Stimulated activated CD8-positive, alpha-beta memory T cell treated with anti-CD3 and anti-CD28 coated beads, Interleukin-2, amount 100 ng/mL, for 1 hour (primary cell): ENCODE data around the gene SCN1B.

Experiments
- DNase-seq, 2 donors: peaks; one replicate each; pipeline ENCODE4 v3.0.0-alpha.2; 2020; ENCODE audit warnings: low read depth in 2 of 2

Gene SCN1B

DNA sequence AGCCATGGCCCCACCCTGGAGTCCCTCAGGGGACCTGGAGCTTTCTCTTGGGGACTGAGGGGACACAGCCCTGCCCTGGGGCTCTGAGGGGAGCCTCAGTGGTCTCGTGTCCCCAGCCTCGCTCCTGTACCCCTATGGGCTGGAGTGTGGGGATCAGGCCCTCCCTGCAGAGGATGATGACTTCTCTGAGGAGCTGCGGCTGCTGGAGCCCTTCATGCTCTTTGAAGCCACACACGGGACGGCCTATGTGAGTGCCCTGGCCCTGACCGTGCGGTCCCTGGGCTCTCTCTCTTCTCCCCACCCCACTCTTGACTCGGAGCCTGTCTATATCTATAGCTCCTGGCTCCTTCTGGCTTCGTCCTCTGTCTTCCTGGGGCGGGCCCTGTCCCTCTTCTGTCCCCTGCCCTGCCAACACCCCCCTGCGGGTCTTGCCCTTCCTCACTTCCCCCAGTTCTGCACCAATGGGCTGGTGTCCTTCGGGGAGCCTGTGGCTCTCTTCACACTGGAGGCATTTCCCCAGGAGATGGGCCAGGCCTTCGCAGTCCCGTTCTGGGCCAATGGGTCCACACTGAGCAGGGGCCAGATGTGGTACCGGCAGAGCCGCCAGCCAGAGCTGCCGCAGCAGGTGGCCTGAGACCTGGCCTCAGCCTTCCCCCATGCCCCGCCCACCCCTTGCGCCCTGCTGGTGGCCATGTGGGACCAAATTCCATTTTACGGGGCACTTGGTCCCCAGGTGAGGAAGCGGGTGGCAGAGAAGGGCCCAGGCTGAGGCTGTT is 44.3 kb downstream of the SCN1B start:
- no peak for DNase-seq

DNA sequence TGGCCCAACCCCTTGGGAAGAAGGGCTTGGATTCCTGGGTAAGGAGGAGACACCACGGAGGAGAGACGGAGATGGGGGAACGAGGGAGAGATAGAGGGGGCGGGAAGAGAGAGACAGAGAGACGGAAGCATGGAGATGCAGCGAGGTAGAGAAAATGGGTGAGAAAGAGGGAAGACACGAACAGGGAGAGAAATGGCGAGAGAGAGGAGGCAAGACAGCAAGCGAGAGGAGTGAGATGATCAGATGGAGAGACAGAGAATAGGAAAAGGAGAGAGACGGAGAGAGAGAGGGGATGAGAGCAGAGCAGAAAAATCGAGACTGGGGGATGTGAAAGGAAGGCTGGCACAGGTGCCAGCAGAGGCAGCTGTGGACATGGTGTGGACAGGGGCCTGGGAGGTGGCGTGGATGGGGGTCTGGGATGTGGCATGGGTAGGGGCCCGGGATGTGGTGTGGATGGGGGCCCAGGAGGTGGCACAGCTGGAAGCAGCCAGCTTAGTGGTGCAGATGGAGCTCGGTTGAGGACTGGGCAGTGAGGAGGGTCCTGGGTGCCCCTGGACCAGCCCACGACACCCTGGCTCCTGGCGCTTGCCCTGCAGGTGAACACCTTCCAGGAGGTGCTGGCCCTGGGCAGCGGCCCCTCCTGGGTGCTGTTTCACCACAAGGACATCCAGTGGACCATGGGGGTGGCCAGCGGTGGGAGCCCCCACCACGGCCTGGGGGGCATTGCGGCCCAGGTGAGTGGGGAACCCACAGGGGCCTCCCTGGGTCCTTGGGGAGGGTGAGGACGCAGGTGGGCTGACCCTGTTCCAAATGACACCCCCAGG is 45.1 kb downstream of the SCN1B start:
- no peak for DNase-seq

DNA sequence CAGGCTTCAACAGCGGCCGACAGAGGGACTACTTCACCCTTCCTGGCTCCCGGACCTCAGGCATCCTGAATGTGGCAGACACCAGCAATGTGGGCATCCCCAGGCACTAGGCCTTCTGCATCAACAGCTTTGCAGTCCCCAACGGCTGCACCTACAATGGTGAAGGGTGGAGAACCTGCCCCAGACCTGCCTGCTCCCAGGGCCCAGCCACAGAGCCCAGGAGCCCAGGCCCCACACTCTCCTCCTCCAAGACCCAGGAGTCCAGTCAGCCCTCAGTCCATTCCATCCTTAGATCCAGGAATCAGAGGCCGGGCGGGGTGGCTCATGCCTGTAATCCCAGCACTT is 45.7 kb downstream of the SCN1B start:
- no peak for DNase-seq

DNA sequence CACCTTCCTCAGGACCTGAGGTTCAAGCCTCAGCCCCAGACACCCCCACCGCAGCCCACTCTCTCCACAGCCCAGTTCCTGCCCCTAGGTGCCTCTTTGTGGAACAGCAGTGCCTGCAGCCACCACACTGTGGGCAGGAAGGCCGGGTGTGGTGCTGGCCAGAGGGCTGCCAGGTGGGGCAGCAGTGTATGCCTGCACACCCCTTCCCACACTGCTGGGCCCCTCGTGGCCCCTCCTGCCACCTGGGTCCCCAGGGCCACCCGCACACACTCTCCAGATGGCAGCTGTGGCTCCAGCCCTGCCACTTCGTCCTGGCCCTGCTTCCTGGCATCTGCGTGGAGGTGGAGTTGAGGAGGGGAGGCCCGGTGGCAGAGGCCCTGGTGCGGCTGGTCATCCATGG is 46.4 kb downstream of the SCN1B start:
- no peak for DNase-seq

DNA sequence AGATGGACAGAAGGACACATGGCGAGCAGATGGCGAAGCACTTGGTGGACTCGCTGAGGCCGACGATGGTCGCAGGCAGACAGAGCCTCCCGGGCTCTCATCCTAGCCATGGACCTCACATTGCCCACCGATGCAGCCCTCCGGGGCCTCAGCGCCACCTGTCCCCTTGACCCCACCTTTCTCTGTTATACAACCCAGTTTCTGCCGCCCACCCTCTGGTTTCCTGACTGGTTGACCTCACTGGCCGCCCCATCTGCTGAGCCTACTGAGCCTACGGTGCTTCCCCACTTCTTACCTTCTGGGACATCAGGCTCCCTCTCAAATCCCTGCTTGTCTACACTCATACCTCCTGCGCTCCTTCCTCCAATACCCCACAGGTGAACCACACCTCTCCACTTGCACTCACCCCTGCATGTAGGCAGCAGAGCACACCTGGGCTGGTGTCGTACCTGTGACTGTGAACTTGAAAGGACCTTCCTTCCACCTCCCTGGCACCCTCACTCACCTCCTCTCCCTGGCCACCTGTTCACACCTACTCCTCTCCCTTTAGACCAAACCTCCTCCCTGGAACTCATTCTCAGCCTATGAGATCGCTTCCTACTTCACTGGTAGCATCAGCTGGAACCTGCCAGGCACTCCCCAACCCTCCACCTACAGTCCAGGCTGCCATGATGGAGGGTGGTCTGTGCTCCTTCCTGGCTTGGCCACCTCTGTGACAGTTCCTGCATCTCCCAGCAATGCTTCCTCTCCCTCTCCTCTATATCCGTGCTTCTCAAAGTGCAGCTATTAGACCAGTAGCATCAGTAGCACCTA is 47.3 kb downstream of the SCN1B start:
- no peak for DNase-seq

DNA sequence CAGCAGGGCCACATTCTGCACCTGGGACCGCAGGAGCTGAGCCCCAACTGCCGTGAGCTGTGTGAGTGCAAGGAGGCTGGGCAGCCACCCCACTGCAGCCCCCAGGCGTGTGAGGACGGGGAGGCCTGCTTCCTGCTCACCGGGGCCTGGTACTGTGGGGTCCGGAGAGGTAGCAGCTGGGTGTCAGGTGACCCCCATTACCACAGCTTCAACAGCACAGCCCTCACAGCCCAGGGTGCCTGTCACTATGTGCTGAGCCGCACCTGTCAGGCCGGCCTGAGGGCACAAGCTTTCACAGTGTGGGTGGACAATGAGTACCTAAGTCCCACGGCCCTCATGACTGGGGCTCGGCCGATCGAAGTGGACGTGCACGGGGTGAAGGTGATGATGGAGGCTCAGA is 49.6 kb downstream of the SCN1B start:
- no peak for DNase-seq

DNA sequence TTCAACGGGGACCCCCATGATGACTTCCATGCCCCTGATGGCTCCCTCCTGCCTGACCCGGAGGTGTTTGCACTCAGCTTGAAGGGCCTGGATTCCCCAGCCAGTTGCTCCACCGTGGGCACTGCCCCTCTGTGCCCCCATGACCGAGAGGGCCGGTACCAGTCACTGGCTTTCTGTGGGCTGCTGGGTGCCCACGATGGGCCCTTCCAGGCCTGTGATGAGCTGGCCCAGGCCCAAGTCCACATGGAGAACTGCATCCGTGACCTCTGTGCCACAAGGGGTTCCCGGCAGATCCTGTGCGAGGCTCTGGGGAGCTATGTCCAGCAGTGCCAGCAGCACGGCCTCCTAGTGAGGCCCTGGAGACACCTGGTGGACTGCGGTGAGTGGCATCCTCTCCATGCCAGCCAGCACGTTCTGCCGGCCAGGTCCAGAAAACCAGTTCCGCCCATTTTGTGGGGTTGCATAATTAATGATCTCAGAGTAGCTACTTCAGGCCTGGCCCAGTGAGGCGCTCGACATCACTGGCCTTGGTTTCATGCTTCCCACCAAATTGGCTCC is 50.4 kb downstream of the SCN1B start:
- no peak for DNase-seq

DNA sequence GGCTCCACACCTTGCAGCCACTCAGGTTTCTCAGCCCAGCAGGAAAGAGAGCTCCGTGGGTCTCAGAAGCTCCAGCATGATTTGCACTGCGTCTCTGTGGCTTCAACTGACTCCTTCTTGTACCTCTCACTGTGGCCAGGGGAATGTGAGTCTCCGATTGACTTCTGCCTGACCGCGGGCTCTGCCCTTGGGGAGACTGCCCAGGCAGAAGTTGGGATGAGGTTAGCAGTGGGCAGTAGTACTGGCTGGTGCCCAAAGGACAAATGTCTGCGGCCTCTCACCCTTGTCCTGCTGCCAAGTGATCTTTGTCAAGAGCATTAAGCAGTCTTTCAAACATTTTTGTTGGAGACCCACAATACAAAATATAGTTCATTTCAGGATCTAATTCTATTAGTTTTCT is 50.9 kb downstream of the SCN1B start:
- no peak for DNase-seq

DNA sequence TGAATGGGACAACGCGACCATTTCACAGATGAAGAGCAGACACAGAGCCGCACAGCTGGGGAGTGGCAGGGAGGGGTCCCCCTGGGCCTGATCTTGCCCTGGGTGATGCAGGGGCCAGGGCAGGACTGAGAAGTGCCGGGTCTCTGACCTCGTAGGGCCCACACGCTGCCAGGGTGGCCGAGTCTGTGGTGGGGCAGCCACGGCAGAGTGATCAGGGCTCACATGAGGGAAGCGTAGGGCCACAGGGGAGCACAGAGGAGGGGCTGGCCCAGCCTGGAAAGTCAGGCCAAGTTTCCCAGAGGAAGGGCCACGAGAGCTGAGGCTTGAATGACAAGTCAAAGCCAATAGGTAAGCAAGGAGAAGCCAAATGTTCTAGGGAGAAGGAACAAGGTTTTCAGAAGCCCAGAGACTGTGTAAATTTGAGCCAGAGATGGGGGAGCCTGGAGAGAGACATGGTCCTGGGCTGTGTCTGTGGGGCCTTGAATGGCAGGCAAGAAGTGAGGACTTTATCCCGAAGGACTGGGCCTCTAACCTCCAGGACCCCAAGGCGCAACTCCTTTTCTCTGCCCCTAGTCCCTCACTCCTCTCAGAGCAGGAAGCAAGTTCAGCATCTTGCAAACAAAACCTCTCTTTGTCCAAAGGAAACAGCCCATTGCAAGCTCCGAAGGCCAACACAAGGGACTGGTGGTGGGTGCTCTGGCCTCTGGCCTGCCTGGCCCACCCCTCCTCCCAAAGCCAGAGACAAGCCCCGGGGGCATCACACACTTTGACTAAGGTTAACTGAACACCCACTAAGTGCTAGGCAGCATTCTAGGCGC is 53.6 kb downstream of the SCN1B start:
- no peak for DNase-seq

DNA sequence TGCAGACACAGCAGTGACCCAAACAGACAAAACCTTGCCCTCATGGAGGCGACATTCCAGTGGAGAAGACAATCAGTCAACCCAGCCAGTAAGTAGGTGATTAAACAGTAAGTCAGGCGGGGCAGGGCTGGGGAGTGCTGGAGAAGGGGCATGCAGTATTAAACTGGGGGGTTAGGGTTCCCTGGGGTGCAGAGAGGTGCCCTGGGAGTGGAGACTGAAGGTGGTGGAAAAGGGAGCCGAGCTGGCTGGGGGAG is 54.2 kb downstream of the SCN1B start:
- DNase-seq: no peak

DNA sequence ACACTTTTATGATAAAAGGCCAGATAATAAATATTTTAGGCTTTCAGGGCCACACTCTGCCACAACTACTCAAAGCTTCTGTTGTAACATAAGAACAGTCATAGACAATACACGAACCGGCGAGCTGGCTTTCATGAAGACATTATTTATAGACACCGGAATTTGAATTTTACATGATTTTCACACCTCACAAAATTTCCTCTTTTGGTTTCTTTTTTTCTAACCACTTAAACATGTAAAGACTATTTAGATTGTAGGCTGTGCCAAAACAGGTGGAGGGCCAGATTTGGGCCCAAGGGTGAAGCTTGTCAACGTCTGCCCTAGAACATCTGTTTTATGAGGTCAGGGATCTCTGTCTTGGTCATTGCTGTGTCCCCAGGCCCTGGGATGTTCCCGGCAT is 55.7 kb downstream of the SCN1B start:
- no peak for DNase-seq

DNA sequence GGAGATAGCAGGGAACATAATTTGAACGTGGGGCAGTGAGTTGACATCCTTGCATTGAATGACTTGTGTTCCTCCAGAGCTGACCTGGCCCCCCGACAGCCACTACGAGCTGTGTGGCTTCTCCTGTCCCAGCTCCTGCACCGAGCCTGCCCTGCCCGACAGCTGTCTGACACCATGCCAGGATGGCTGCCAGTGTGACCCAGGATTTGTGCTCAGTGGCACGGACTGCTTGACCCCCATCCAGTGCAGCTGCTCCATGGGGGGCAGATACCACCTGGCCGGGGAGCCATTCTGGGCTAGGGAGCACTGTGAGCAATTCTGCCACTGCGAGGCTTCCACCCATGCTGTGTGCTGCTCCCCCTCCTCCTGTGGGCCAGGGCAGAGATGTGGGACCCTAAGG is 56.2 kb downstream of the SCN1B start:
- DNase-seq: no peak

DNA sequence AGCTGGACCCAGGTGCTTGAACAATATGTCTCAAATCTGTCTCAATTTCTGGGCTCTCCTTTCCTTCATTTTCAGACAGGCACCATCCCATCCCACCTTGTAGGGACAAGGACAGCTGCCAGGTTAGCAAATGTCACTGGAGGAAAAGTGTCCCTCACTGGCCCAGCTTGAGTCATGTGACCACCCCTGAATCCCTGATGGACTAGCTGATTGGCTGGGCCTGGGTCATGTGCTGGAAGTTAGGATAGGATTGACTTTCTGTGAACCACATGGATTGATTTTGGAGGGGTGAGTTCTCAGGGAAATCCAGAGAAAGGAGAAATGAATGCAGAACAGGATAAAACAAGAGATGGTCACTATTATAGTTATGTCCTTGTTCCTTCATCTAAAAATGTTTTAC is 57.1 kb downstream of the SCN1B start:
- no peak for DNase-seq

DNA sequence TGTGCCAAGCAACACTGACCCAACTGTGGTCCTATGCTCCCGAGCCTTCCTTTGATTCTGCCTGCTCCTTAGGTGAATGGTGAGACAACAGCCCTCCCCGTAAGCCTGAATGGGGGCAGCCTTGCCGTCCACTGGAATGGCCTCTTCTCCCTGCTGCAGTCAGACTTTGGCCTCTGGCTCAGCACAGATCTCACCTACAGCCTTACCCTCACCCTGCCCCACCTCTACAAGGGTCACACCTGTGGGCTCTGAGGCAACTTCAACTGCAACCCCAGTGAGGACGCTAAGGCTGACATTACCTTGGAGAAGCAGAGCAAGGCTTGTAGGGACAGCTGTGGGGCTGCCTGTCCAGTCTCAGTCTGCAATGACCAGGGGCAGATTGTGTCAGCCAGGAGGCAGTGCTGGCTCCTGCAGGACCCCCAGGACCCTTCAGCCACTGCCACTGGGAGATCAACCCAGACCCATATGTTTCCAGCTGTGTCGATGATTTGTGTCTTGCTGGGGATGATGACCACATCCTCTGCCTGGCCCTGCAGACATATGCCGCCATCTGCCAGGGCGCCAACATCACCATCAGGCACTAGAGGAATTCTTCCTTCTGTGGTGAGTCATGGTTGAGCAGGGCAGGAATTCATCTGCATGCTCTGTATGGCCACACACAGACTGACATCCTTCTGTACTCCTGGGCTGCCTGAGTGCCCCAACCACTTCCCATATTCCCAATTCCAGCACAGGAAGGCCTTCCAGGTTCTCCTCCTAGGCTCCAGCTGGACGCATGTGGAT is 58.1 kb downstream of the SCN1B start:
- no peak for DNase-seq

DNA sequence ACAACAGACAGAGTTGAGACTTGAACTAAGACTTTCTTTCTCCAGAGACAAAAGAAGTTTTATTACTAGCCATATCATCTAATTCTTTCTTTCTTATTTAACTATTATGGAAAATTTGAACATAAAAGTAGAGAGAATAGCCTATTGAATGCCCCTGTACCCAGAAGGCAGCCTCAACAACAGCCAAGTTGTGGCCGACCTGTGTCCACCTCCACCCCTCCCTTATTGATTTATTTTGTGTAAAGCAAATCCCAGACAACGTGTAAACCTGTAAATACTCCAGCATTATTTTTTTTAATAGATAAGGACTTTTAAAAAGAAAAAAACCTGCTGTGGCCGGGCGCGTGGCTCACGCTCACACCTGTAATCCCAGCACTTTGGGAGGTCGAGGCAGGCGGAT is 59.3 kb downstream of the SCN1B start:
- no peak for DNase-seq
